ENCODE measurements around the gene COL26A1. TPM values are rescaled to one million over a fixed set of nuclear protein-coding genes. Genes with fewer than 3 reads are reported as not detected.

Gene COL26A1
- total and polyA plus RNA-seq, 4 donors: 0.05 to 4.7 (median 0.28) TPM

DNA sequence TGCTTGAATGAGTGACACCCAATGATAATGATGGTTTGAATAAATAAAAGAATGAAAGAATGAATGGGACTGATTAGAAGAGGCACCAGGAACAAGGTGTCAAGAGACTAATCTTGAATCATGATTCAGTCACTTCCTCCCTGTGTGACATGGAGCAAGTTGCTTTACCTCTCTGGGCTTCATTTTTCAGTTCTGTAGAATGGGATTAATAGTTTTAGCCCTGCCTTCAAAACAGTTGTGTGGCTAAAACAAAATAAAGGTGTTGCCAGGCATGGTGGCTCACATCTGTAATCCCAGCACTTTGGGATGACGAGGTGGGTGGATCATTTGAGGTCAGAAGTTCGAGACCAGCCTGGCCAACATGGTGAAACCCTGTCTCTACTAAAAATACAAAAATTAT is 228.8 kb downstream of the COL26A1 start:
- Histone ChIP-seq H3K9ac (ENCODE audit: insufficient read depth in 1 of 2, low read length in 2 of 2) (no peak overlapping the region), H3K4me1 (ENCODE audit: control insufficient read depth in 5 of 5, insufficient read depth in 5 of 5, low read length in 5 of 5) (no peaks in the 10 kb centered on the region), H3K27ac (ENCODE audit: low read depth in 1 of 2, low read length in 1 of 2) (no peak overlapping the region), H3K9me3 (ENCODE audit: control insufficient read depth in 4 of 4, insufficient read depth in 3 of 4, low read length in 3 of 4) (no peaks in the 10 kb centered on the region), H3K36me3 (ENCODE audit: control insufficient read depth in 4 of 4, insufficient read depth in 4 of 4, low read length in 4 of 4) (no peaks in the 10 kb centered on the region), H3K27me3 (ENCODE audit: control insufficient read depth in 3 of 3, insufficient read depth in 3 of 3, low read length in 2 of 3) (no peaks in the 10 kb centered on the region), H3K4me3 (no peak overlapping the region)
- 85 to 87% methylated on average over 2 of the region's 2 CpGs for WGBS, 2 donors
- TF ChIP-seq, protein P1, sequence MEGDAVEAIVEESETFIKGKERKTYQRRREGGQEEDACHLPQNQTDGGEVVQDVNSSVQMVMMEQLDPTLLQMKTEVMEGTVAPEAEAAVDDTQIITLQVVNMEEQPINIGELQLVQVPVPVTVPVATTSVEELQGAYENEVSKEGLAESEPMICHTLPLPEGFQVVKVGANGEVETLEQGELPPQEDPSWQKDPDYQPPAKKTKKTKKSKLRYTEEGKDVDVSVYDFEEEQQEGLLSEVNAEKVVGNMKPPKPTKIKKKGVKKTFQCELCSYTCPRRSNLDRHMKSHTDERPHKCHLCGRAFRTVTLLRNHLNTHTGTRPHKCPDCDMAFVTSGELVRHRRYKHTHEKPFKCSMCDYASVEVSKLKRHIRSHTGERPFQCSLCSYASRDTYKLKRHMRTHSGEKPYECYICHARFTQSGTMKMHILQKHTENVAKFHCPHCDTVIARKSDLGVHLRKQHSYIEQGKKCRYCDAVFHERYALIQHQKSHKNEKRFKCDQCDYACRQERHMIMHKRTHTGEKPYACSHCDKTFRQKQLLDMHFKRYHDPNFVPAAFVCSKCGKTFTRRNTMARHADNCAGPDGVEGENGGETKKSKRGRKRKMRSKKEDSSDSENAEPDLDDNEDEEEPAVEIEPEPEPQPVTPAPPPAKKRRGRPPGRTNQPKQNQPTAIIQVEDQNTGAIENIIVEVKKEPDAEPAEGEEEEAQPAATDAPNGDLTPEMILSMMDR (IDR thresholded peaks at IDR 0.05; ENCODE audit: control extremely low read depth, extremely low read depth): no peak
- no peak for ATAC-seq (ENCODE audit: insufficient read depth, low FRiP score)
- no peak for DNase-seq

DNA sequence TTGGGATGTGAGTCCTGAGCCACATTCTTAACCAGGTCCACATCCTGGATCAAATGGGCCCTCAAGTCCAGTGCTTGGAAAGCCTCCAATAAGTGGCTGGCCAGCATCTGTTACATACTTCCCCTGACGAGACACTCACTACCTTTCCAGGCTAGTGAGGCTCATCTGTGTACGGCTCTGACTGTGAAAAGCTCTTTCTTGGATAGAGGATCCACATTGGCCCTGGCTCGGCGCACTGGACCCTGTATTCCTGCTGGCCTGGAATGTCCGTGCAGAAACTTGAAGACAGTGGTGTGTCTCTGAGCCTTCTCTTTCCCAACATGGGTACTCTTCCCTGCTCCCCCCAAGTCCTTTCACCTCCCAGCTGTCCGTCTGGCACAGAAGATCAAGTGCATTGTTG is 230.9 kb downstream of the COL26A1 start:
- no peak for ATAC-seq (ENCODE audit: insufficient read depth, low FRiP score)
- Histone ChIP-seq H3K27me3 (ENCODE audit: control insufficient read depth in 3 of 3, insufficient read depth in 3 of 3, low read length in 2 of 3) (no peaks in the 10 kb centered on the region), H3K9ac (ENCODE audit: insufficient read depth in 1 of 2, low read length in 2 of 2) (no peak overlapping the region), H3K36me3 (ENCODE audit: control insufficient read depth in 4 of 4, insufficient read depth in 4 of 4, low read length in 4 of 4) (no peaks in the 10 kb centered on the region), H3K4me1 (ENCODE audit: control insufficient read depth in 5 of 5, insufficient read depth in 5 of 5, low read length in 5 of 5) (peaks cover 0 to 5% (median 0%) of the 10 kb centered on the region in 5 donors), H3K4me3 (no peak overlapping the region), H3K27ac (ENCODE audit: low read depth in 1 of 2, low read length in 1 of 2) (no peak overlapping the region), H3K9me3 (ENCODE audit: control insufficient read depth in 4 of 4, insufficient read depth in 3 of 4, low read length in 3 of 4) (no peaks in the 10 kb centered on the region)
- DNase-seq: no peak
- TF ChIP-seq, protein P1 (IDR thresholded peaks at IDR 0.05; ENCODE audit: control extremely low read depth, extremely low read depth): no peak
- 91 to 92% methylated on average over 6 of the region's 6 CpGs for WGBS, 2 donors

DNA sequence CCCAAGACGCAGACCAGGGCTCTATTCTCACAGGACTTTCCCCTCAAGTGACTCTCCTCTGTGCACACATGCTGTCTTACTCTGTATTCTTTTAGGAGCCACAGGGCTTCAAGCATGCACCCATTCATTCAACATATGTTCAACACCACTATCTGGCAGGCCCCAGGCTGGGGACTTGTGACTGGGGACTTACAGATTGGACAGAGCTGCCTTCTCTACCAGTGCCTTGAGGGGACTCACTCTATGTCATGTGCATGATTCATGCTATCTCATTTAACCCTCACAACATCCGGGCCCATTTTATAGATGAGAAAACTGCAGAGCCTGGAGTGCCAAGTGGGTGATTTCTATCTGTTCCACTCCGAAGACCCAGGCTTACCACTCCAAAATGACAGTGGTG is 232.1 kb downstream of the COL26A1 start:
- no peak for DNase-seq
- H3K4me1 ChIP-seq (ENCODE audit: control insufficient read depth in 5 of 5, insufficient read depth in 5 of 5, low read length in 5 of 5): peaks cover 0 to 13% (median 0%) of the 10 kb centered on the region in 5 donors
- WGBS, 2 donors: 89 to 92% methylated on average over 3 of the region's 3 CpGs

More for the DNA sequence above, 232.1 kb downstream of the COL26A1 start:
- Histone ChIP-seq H3K36me3 (ENCODE audit: control insufficient read depth in 4 of 4, insufficient read depth in 4 of 4, low read length in 4 of 4) (no peaks in the 10 kb centered on the region), H3K9me3 (ENCODE audit: control insufficient read depth in 4 of 4, insufficient read depth in 3 of 4, low read length in 3 of 4) (no peaks in the 10 kb centered on the region), H3K9ac (ENCODE audit: insufficient read depth in 1 of 2, low read length in 2 of 2) (no peak overlapping the region), H3K27ac (ENCODE audit: low read depth in 1 of 2, low read length in 1 of 2) (no peak overlapping the region), H3K4me3 (no peak overlapping the region), H3K27me3 (ENCODE audit: control insufficient read depth in 3 of 3, insufficient read depth in 3 of 3, low read length in 2 of 3) (no peaks in the 10 kb centered on the region)
- no peak for ATAC-seq (ENCODE audit: insufficient read depth, low FRiP score)
- TF ChIP-seq, protein P1 (IDR thresholded peaks at IDR 0.05; ENCODE audit: control extremely low read depth, extremely low read depth): no peak
